Esophagus muscularis mucosa (tissue), 4 donors: ENCODE measurements around the gene AZGP1. TPM values are rescaled to one million over a fixed set of nuclear protein-coding genes. Genes with fewer than 3 reads are reported as not detected.
A peak's percentile ranks its signal among the peaks of the same experiment; 100 is the strongest.
"Not testable (repeated sequence)": the region's sequence is repeated elsewhere in the genome, so short reads cannot be mapped to it uniquely, and the experiment has no call there.

ENCODE experiments used
- DNase-seq: peaks from one replicate; pipeline ENCODE4 v3.0.0-alpha.2; 2017; ENCODE audit errors: extremely low spot score
- H3K27ac ChIP-seq, 4 donors: fragments of 200-600 bp; sonication (generic); replicated peaks in 1 of 4; 1 replicate in 3 of 4; 2 replicates in 1 of 4; pipeline ENCODE4 v1.5.1; 2016 to 2019; ENCODE audit warnings: mild to moderate bottlenecking in 1 of 4
- H3K27me3 ChIP-seq, 4 donors: fragments of 200-600 bp; sonication (generic); one replicate each; pipeline versions ENCODE4 v1.5.1 to v1.6.0; 2016 to 2019
- H3K36me3 ChIP-seq, 4 donors: fragments of 200-600 bp; sonication (generic); one replicate each; pipeline ENCODE4 v1.5.1; 2016 to 2019
- H3K4me1 ChIP-seq, 4 donors: fragments of 200-600 bp; sonication (generic); one replicate each; pipeline ENCODE4 v1.5.1; 2016 to 2019
- H3K4me3 ChIP-seq, 4 donors: fragments of 200-600 bp; sonication (generic); 1 replicate in 2 of 4; 2 replicates in 2 of 4; pipeline ENCODE4 v1.5.1; 2016 to 2019; ENCODE audit warnings: mild to moderate bottlenecking in 4 of 4, moderate library complexity in 1 of 4
- H3K9me3 ChIP-seq, 4 donors: fragments of 200-600 bp; sonication (generic); 1 replicate in 3 of 4; 2 replicates in 1 of 4; pipeline ENCODE4 v1.5.1; 2016 to 2019
- CTCF ChIP-seq, 3 experiments: fragments of 200-600 bp in 2 of 3; fragments of 450-650 bp in 1 of 3; sonication (generic) in 2 of 3; IDR thresholded peaks; one replicate each; pipeline ENCODE4 v1.5.1; 2017 to 2019; ENCODE audit warnings: antibody characterized with exemption in 3 of 3, mild to moderate bottlenecking in 2 of 3, moderate library complexity in 1 of 3
- EP300 ChIP-seq: sonication (generic); formaldehyde crosslinking; IDR thresholded peaks from one replicate; pipeline ENCODE4 v1.6.1; 2017; ENCODE audit warnings: antibody characterized with exemption
- POLR2A ChIP-seq: fragments of 450-650 bp; IDR thresholded peaks from one replicate; pipeline ENCODE4 v1.6.1; 2017; ENCODE audit warnings: antibody characterized with exemption, moderate library complexity, mild to moderate bottlenecking, low read depth
- POLR2AphosphoS5 ChIP-seq, 2 donors: sonication (generic); formaldehyde crosslinking; IDR thresholded peaks; one replicate each; pipeline ENCODE4 v1.6.1; 2017; ENCODE audit warnings: antibody characterized with exemption in 2 of 2
- WGBS: methylation state at CpG from one replicate; pipeline ENCODE4 v1.1.5; 2018; 5-methylcytosine and 5-hydroxymethylcytosine counted together
- intact Hi-C: fragments of 100-400 bp; cut with DNase I; formaldehyde crosslinking; loops from one replicate; pipeline ENCODE4 v1.15.1; 2023
- total RNA-seq, 4 donors: library from RNA; depleted of rRNA; stranded (reverse); fragments of >200 nt; gene quantifications; one replicate each; pipeline versions ENCODE4 v1.1.0 to v1.2.1, GENCODE V29; 2016

AZGP1 gene
- total RNA-seq, 4 donors from 2014 or later: 2.5 to 3.4 (median 3.0) TPM

DNA sequence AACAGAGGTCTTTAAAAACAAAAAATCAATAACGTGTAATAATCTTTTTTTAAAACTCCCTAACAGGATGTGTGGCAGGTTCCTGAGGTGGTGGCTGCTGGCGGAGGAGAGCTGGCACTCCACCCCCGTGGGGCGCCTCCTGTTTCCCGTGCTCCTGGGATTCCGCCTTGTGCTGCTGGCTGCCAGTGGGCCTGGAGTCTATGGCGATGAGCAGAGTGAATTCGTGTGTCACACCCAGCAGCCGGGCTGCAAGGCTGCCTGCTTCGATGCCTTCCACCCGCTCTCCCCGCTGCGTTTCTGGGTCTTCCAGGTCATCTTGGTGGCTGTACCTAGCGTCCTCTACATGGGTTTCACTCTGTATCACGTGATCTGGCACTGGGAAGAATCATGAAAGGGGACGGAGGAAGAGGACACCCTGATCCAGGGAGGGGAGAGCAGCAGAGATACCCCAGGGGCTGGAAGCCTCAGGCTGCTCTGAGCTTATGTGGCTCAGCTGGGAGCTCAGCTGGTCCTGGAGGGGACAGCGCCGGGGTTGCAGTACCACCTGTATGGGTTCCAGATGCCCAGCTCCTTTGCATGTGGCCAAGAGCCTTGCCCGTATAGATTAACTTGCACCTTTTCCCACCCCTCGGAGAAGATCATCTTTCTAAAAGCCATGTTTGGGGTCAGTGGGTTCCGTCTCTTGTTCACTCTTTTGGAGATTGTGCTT lies 16.7 kb upstream of the AZGP1 start:
- H3K27ac ChIP-seq: no peak overlapping the region
- H3K4me3 ChIP-seq: no peak overlapping the region
- DNase-seq: no peak
- no peaks in the 10 kb centered on the region for H3K9me3 ChIP-seq
- H3K4me1 ChIP-seq: peaks cover 19 to 28% (median 25%) of the 10 kb centered on the region in 4 donors
- H3K27me3 ChIP-seq: no peaks in the 10 kb centered on the region
- TF ChIP-seq POLR2A (no peak), CTCF (IDR thresholded peaks at IDR 0.05) (no peak), POLR2AphosphoS5 (IDR thresholded peaks at IDR 0.05) (no peak), EP300 (no peak)
- intact Hi-C loops: loop anchor here (5.0 to 10.0 kb wide), 3 partner anchors 80 to 135 kb away; partner anchors contain the start of genes COPS6, MBLAC1 and ZNF3
- 69% methylated on average over 21 of the region's 21 CpGs for WGBS
- H3K36me3 ChIP-seq: no peaks in the 10 kb centered on the region

DNA sequence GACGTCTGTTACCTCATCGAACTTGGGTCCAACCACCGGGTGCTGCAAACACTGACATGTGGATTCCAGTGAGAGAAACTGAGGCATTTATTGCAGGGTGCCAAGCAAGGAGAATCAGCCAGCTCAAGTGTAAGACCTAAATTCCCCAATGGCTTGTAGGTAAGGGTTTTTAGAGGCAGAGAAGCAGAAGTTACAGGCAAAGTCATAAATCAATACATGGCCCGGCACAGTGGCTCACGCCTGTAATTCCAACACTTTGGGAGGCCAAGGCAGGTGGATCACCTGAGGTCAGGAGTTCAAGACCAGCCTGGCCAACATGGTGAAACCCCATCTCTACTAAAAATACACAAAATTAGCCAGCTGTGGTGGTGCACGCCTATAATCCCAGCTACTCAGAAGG lies 15.7 kb upstream of the AZGP1 start:
- intact Hi-C loops: loop anchor here (5.0 to 10.0 kb wide), 3 partner anchors 79 to 136 kb away; partner anchors contain the start of genes COPS6, MBLAC1 and ZNF3
- DNase-seq, H3K4me3 ChIP-seq, H3K27me3 ChIP-seq, H3K27ac ChIP-seq, H3K9me3 ChIP-seq, H3K36me3 ChIP-seq: not testable (repeated sequence)
- 68% methylated on average over 6 of the region's 6 CpGs for WGBS
- H3K4me1 ChIP-seq: peaks cover 14 to 22% (median 18%) of the 10 kb centered on the region in 4 donors

- intact Hi-C loops: loop anchor here (5.0 to 10.0 kb wide), 3 partner anchors 78 to 137 kb away; partner anchors contain the start of genes COPS6, MBLAC1 and ZNF3
- H3K4me1 ChIP-seq: peaks cover 14 to 22% (median 18%) of the 10 kb centered on the region in 4 donors
- no peaks in the 10 kb centered on the region for H3K9me3 ChIP-seq
- peak overlapping the region; percentile 21 to 35 (median 28) for H3K4me3 ChIP-seq
- TF ChIP-seq POLR2AphosphoS5 (IDR thresholded peaks at IDR 0.05): no peak
- no peak for TF ChIP-seq CTCF (IDR thresholded peaks at IDR 0.05)
- no peak for TF ChIP-seq EP300
- no peak for TF ChIP-seq POLR2A
- DNase-seq: no peak
- no peaks in the 10 kb centered on the region for H3K27me3 ChIP-seq
- no peak overlapping the region for H3K27ac ChIP-seq
- H3K36me3 ChIP-seq: no peaks in the 10 kb centered on the region
- 44% methylated on average over 14 of the region's 14 CpGs for WGBS
Measured at GRCh38 chr7:99990460-99990852, 14.6 kb upstream of the AZGP1 start.

- DNase-seq: no peak
- TF ChIP-seq EP300: no peak
- no peak for TF ChIP-seq POLR2A
- no peak for TF ChIP-seq CTCF (IDR thresholded peaks at IDR 0.05)
- no peak for TF ChIP-seq POLR2AphosphoS5 (IDR thresholded peaks at IDR 0.05)
- Histone ChIP-seq H3K27me3 (peaks cover 0 to 4% (median 0%) of the 10 kb centered on the region in 4 donors), H3K4me1 (peaks cover 7 to 12% (median 9%) of the 10 kb centered on the region in 4 donors), H3K36me3 (no peaks in the 10 kb centered on the region), H3K27ac (no peak overlapping the region), H3K4me3 (no peak overlapping the region), H3K9me3 (no peaks in the 10 kb centered on the region)
- 95% methylated on average over 5 of the region's 5 CpGs for WGBS
- intact Hi-C loops: no loop called here
Measured at GRCh38 chr7:99987846-99988245, 12.0 kb upstream of the AZGP1 start.

GRCh38 chr7:99987306-99987705 lies 11.5 kb upstream of the AZGP1 start:
- H3K36me3 ChIP-seq, H3K9me3 ChIP-seq, H3K4me3 ChIP-seq, H3K27ac ChIP-seq, H3K27me3 ChIP-seq, DNase-seq, intact Hi-C loops: not testable (repeated sequence)
- H3K4me1 ChIP-seq: peaks cover 7 to 12% (median 9%) of the 10 kb centered on the region in 4 donors
- WGBS: 83% methylated on average over 11 of the region's 14 CpGs
